A549 (cell line): ENCODE measurements around the gene HS3ST4.

Experiments
- KDM1A ChIP-seq: fragments of 200-600 bp; sonication (generic); IDR thresholded peaks from 2 replicates; pipeline ENCODE4 v1.6.1; 2016; ENCODE audit warnings: low read depth, mild to moderate bottlenecking
- TF ChIP-seq, protein P1 (sequence below): fragments of >200 bp; sonication (Bioruptor Twin); formaldehyde crosslinking; IDR thresholded peaks from 3 replicates; pipeline ENCODE4 v1.5.1; 2016

DNA sequence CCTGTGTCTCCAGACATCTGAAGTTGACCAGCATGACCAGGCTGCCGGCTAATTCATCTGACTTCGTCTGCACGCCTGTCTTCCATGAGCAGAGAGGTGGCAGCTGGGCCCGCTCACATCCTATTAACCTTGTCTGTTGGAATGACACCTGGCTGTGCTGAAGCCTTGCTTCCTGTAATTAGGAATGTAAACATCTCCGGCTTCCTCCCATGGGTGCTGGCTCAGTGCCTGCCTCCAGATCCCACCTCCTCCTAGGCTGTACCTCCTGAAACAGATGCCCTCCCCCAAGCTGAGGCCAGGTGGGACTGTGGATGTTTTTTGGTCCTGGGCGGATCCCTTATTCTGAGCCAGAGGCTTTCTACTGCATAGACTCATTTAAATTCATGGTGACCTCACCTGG lies 296.3 kb downstream of the HS3ST4 start:
- TF ChIP-seq, protein P1, sequence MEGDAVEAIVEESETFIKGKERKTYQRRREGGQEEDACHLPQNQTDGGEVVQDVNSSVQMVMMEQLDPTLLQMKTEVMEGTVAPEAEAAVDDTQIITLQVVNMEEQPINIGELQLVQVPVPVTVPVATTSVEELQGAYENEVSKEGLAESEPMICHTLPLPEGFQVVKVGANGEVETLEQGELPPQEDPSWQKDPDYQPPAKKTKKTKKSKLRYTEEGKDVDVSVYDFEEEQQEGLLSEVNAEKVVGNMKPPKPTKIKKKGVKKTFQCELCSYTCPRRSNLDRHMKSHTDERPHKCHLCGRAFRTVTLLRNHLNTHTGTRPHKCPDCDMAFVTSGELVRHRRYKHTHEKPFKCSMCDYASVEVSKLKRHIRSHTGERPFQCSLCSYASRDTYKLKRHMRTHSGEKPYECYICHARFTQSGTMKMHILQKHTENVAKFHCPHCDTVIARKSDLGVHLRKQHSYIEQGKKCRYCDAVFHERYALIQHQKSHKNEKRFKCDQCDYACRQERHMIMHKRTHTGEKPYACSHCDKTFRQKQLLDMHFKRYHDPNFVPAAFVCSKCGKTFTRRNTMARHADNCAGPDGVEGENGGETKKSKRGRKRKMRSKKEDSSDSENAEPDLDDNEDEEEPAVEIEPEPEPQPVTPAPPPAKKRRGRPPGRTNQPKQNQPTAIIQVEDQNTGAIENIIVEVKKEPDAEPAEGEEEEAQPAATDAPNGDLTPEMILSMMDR = no peak
- TF ChIP-seq KDM1A = no peak
